Heart left ventricle (tissue), 16 donors: Measurements from ENCODE around the gene TCF7L2. TPM values are rescaled to one million over a fixed set of nuclear protein-coding genes. Genes with fewer than 3 reads are reported as not detected.

Source experiments
- ATAC-seq, 4 donors: fragments of 200-7000 bp; cut with Tn5 transposase; one replicate each; pipeline ENCODE4 v1.9.1; 2020 to 2022; ENCODE audit warnings: moderate library complexity in 4 of 4, mild to moderate bottlenecking in 3 of 4, moderate number of reproducible peaks in 1 of 4
- DNase-seq, 5 donors: peaks; one replicate each; pipeline ENCODE4 v3.0.0-alpha.2; 2020
- H3K27ac ChIP-seq, 12 donors: fragments of 200-600 bp; sonication (generic) in 4 of 12; one replicate each; pipeline versions ENCODE4 v1.5.0 to v1.8.0; 2016 to 2022; ENCODE audit warnings: mild to moderate bottlenecking in 2 of 12
- H3K27me3 ChIP-seq, 9 donors: fragments of 200-600 bp; sonication (generic) in 2 of 9; one replicate each; pipeline versions ENCODE4 v1.5.1 to v1.8.0; 2016 to 2022; ENCODE audit warnings: mild to moderate bottlenecking in 3 of 9
- H3K36me3 ChIP-seq, 9 donors: fragments of 200-600 bp; sonication (generic) in 2 of 9; one replicate each; pipeline versions ENCODE4 v1.5.0 to v1.8.0; 2018 to 2022; ENCODE audit warnings: mild to moderate bottlenecking in 2 of 9
- H3K4me1 ChIP-seq, 12 donors: fragments of 200-600 bp; sonication (generic) in 4 of 12; one replicate each; pipeline versions ENCODE4 v1.5.0 to v1.8.0; 2016 to 2022; ENCODE audit warnings: mild to moderate bottlenecking in 3 of 12
- H3K4me3 ChIP-seq, 12 donors: fragments of 200-600 bp; sonication (generic) in 4 of 12; one replicate each; pipeline versions ENCODE4 v1.5.0 to v1.8.0; 2017 to 2022; ENCODE audit warnings: mild to moderate bottlenecking in 9 of 12, moderate library complexity in 4 of 12
- H3K9me3 ChIP-seq, 12 donors: fragments of 200-600 bp; sonication (generic) in 4 of 12; one replicate each; pipeline versions ENCODE4 v1.5.0 to v1.8.0; 2016 to 2022; ENCODE audit warnings: mild to moderate bottlenecking in 1 of 12
- CTCF ChIP-seq, 12 donors: fragments of 200-600 bp; sonication (generic) in 4 of 12; IDR thresholded peaks; one replicate each; pipeline versions ENCODE4 v1.5.0 to v1.8.0; 2018 to 2022; ENCODE audit warnings: antibody characterized with exemption in 12 of 12, mild to moderate bottlenecking in 5 of 12
- POLR2A ChIP-seq, 2 donors: fragments of 450-650 bp; IDR thresholded peaks; one replicate each; pipeline ENCODE4 v1.6.1; 2017; ENCODE audit warnings: antibody characterized with exemption in 2 of 2, mild to moderate bottlenecking in 2 of 2, moderate library complexity in 2 of 2
- WGBS, 4 donors: extraction: QIAGEN DNeasy Blood & Tissue Kit in 2 of 4; methylation state at CpG; one replicate each; pipeline versions ENCODE4 v1.1.5 to v1.1.7; 2013 to 2018; 5-methylcytosine and 5-hydroxymethylcytosine counted together
- intact Hi-C, 10 donors: fragments of 100-400 bp; cut with DNase I; formaldehyde crosslinking; loops; one replicate each; pipeline versions ENCODE4 v1.11.1 to v1.14.2; 2022
- polyA plus RNA-seq, 2 donors: library from polyadenylated mRNA; stranded (reverse); fragments of 200-250 nt; gene quantifications; one replicate each; pipeline ENCODE4 v1.2.3, GENCODE V29; 2013
- total RNA-seq, 9 donors: library from RNA; depleted of rRNA in 2 of 9; stranded (reverse); fragments of >200 nt in 2 of 9; fragmentation: NEBNext Ultra II Directional in 3 of 9; extraction: Animal tissue kit (Norgen Biotek cat#: 25700) in 3 of 9; gene quantifications; one replicate each; pipeline versions ENCODE4 v1.1.0 to v1.2.4, GENCODE V29; 2016 to 2023
- donor health status: ischemic (EF 13 %, LVEDD 7.1; RV severe dilation, severe dysfunction).
- donor health status: healthy with polysubstance abuse.
- donor health status: DM: no; HTN: yes; CAD: no.
- donor health status: DM: no; HTN: no; CAD: no.
- donor health status: ischemic (EF 25% LVEDD 6.9; RV normal size, moderate dysfunction).
- donor health status: ischemic (EF 25% LVEDD 5.7; RV mildly dilated, moderate dysfunction).
- donor health status: healthy.
- donor health status: DM: yes; HTN: yes; CAD: no.
- donor health status: ischemic (EF 35%, LVEDD 5.7; RV mildly dilated, moderate dysfunction).
- donor health status: nonischemic (EF 11% LVEDD 7.7; RV severe dilation, severe dysfunction).
- donor health status: DM: yes; HTN: yes; CAD: no.
- donor health status: PGD.
- donor health status: ischemic (EF 29% LVEDD 5.4; RV normal size, mild dysfunction).
- donor health status: nonischemic (EF 23%, LVEDD 6.1; RV moderate dilation, normal function).

The TCF7L2 gene
- total and polyA plus RNA-seq, 11 donors = 4.3 to 17.5 (median 8.4) TPM

GRCh38 chr10:112957640-112958092 is 7.6 kb downstream of the TCF7L2 start:
- Histone ChIP-seq H3K36me3 (peaks cover 0 to 6% (median 0%) of the 10 kb centered on the region in 9 donors), H3K9me3 (no peaks in the 10 kb centered on the region), H3K27ac (peak overlapping the region in 1 of 12 donors; percentile 2), H3K27me3 (no peaks in the 10 kb centered on the region), H3K4me1 (peaks cover 0 to 86% (median 53%) of the 10 kb centered on the region in 12 donors), H3K4me3 (no peak overlapping the region)
- ATAC-seq (no peak), DNase-seq (no peak)
- TF ChIP-seq CTCF (IDR thresholded peaks at IDR 0.05) (no peak), POLR2A (IDR thresholded peaks at IDR 0.05) (no peak)
- 81 to 84% (median 82%) methylated on average over 4 of the region's 4 CpGs for WGBS, 4 donors
- intact Hi-C loops = loop anchor here in 4 of 10 donors (10.0 kb wide), 4 partner anchors 47 to 427 kb away; no protein-coding TSS in a partner anchor

- DNase-seq = no peak
- TF ChIP-seq CTCF (IDR thresholded peaks at IDR 0.05) = no peak
- TF ChIP-seq POLR2A (IDR thresholded peaks at IDR 0.05) = no peak
- intact Hi-C loops = loop anchor here in 4 of 10 donors (10.0 kb wide), 4 partner anchors 46 to 426 kb away; no protein-coding TSS in a partner anchor
- no peaks in the 10 kb centered on the region for H3K9me3 ChIP-seq
- no peak overlapping the region for H3K27ac ChIP-seq
- peaks cover 0 to 92% (median 54%) of the 10 kb centered on the region in 12 donors for H3K4me1 ChIP-seq
- 79 to 83% (median 81%) methylated on average over 8 of the region's 8 CpGs for WGBS, 4 donors
- ATAC-seq = peak in 1 of 4 donors; percentile 45
- no peaks in the 10 kb centered on the region for H3K27me3 ChIP-seq
- H3K36me3 ChIP-seq = peaks cover 0 to 6% (median 0%) of the 10 kb centered on the region in 9 donors
- no peak overlapping the region for H3K4me3 ChIP-seq
These were observed 8.4 kb downstream of the TCF7L2 start for GRCh38 chr10:112958275-112958995.

GRCh38 chr10:112959207-112959838 is 9.3 kb downstream of the TCF7L2 start:
- Histone ChIP-seq H3K4me3 (no peak overlapping the region), H3K27ac (no peak overlapping the region), H3K4me1 (peaks cover 0 to 92% (median 54%) of the 10 kb centered on the region in 12 donors), H3K9me3 (no peaks in the 10 kb centered on the region), H3K27me3 (no peaks in the 10 kb centered on the region), H3K36me3 (peaks cover 0 to 6% (median 0%) of the 10 kb centered on the region in 9 donors)
- 72 to 82% (median 77%) methylated on average over 6 of the region's 6 CpGs for WGBS, 4 donors
- no peak for DNase-seq
- intact Hi-C loops = loop anchor here in 4 of 10 donors (10.0 kb wide), 4 partner anchors 45 to 425 kb away; no protein-coding TSS in a partner anchor
- no peak for TF ChIP-seq CTCF (IDR thresholded peaks at IDR 0.05)
- TF ChIP-seq POLR2A (IDR thresholded peaks at IDR 0.05) = no peak
- ATAC-seq = no peak

GRCh38 chr10:112960151-112960681 is 10.2 kb downstream of the TCF7L2 start:
- H3K4me1 ChIP-seq = peaks cover 0 to 90% (median 51%) of the 10 kb centered on the region in 12 donors
- no peak for ATAC-seq
- no peak overlapping the region for H3K27ac ChIP-seq
- peaks cover 0 to 6% (median 0%) of the 10 kb centered on the region in 9 donors for H3K36me3 ChIP-seq
- 88 to 96% (median 91%) methylated on average over 4 of the region's 4 CpGs for WGBS, 4 donors
- TF ChIP-seq POLR2A (IDR thresholded peaks at IDR 0.05) = no peak
- intact Hi-C loops = no loop called here
- H3K27me3 ChIP-seq = no peaks in the 10 kb centered on the region
- H3K4me3 ChIP-seq = no peak overlapping the region
- H3K9me3 ChIP-seq = no peaks in the 10 kb centered on the region
- no peak for DNase-seq
